Spinal cord (tissue), 10 donors: ENCODE measurements around the gene C1orf116. TPM values are rescaled to one million over a fixed set of nuclear protein-coding genes. Genes with fewer than 3 reads are reported as not detected.

Experiments
- DNase-seq, 6 donors: peaks; one replicate each; pipeline versions ENCODE4 v3.0.0 to v3.0.0-alpha.2; 2013 to 2015; ENCODE audit warnings: low spot score in 6 of 6, low read depth in 4 of 6
- H3K27ac ChIP-seq: one replicate; pipeline ENCODE4 v1.5.1; 2013; ENCODE audit warnings: low read depth, low read length, control low read depth
- H3K27me3 ChIP-seq: one replicate; pipeline ENCODE4 v1.6.1; 2013; ENCODE audit warnings: low read length; ENCODE audit not compliant: control insufficient read depth, insufficient read depth
- H3K36me3 ChIP-seq: one replicate; pipeline ENCODE4 v1.6.1; 2013; ENCODE audit warnings: low read length; ENCODE audit not compliant: control insufficient read depth, insufficient read depth
- H3K4me1 ChIP-seq: one replicate; pipeline ENCODE4 v1.6.1; 2013; ENCODE audit warnings: low read length; ENCODE audit not compliant: control insufficient read depth, insufficient read depth
- H3K4me3 ChIP-seq: one replicate; pipeline ENCODE4 v1.5.1; 2013; ENCODE audit warnings: low read depth, low read length, control low read depth
- H3K9me3 ChIP-seq: one replicate; pipeline ENCODE4 v1.6.1; 2013; ENCODE audit warnings: low read length; ENCODE audit not compliant: control insufficient read depth, insufficient read depth
- WGBS: methylation state at CpG from one replicate; pipeline ENCODE4 v1.1.5; 2013; ENCODE audit warnings: missing lambda C conversion rate; ENCODE audit not compliant: insufficient coverage; 5-methylcytosine and 5-hydroxymethylcytosine counted together
- long read RNA-seq, 4 donors: transcript quantifications; one replicate each; lab custom pipeline, GENCODE V29; 2026
- polyA plus RNA-seq, 2 donors: library from polyadenylated mRNA; unstranded; fragments of 120-200 nt; gene quantifications; one replicate each; pipeline ENCODE4 v1.2.1, GENCODE V29; 2013; ENCODE audit not compliant: insufficient read length in 2 of 2
- total RNA-seq, 2 donors: library from RNA; depleted of rRNA in 1 of 2; stranded (reverse); fragments of 120-200 nt in 1 of 2; fragments of >200 nt in 1 of 2; gene quantifications; one replicate each; pipeline versions ENCODE4 v1.2.3 to v1.2.4, GENCODE V29; 2013 to 2014
- donor health status: healthy.

C1orf116 gene
- total RNA-seq (under 1 TPM; 0.10 to 0.11 TPM), polyA plus RNA-seq (under 1 TPM; 0.24 to 0.30 TPM)
- long read RNA-seq, donor 1: 0 reads
- long read RNA-seq, donor 2: 0 reads
- long read RNA-seq, donor 3: 0 reads
- long read RNA-seq, donor 4, full-length matches to known transcripts: 13 of 13 reads
- long read RNA-seq, donor 4, partial matches to known transcripts: 0 of 13 reads
- long read RNA-seq, donor 4, other reads (novel, unspliced or antisense): 0 of 13 reads

GRCh38 chr1:207032528-207033017 lies at the start of gene C1orf116:
TSS of gene C1orf116 (minus strand) at chr1:207032756. CDS start at chr1:207027598, 5,158 bp downstream.
- Histone ChIP-seq H3K27ac (no peak within 1 kb of the TSS), H3K4me1 (no peaks in the 10 kb centered on the region), H3K9me3 (no peaks in the 10 kb centered on the region), H3K36me3 (no peaks in the 10 kb centered on the region), H3K4me3 (no peak within 1 kb of the TSS), H3K27me3 (peaks cover 4% of the 10 kb centered on the region)
- peak in 1 of 6 donors; percentile 43 for DNase-seq
- WGBS: no CpG with 5 or more reads among the region's 1 CpG

DNA sequence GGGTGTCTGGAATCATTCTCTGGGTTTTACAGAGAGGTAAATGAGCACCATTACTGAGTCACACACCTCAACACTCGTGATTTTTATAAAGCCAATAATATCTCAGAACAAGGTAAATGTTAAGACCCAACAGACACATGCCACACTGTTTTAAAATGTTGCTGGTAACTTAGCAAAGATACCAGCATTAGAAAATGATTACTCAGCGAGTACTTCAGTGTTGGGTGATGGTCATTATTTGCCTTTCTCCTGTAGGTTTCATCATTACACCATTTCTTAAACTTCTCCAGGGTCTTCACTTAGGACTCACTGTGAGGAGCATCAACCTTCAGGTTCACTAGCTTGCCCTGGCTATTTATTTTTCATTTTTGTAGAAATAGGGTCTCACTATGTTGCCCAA lies 49.2 kb upstream of the C1orf116 start:
- WGBS: no CpG with 5 or more reads among the region's 2 CpGs
- DNase-seq: no peak
- Histone ChIP-seq H3K27ac (no peak overlapping the region), H3K36me3 (peaks cover 4% of the 10 kb centered on the region), H3K27me3 (no peaks in the 10 kb centered on the region), H3K4me1 (no peaks in the 10 kb centered on the region), H3K9me3 (no peaks in the 10 kb centered on the region), H3K4me3 (no peak overlapping the region)

- H3K9me3 ChIP-seq: no peaks in the 10 kb centered on the region
- no CpG with 5 or more reads among the region's 2 CpGs for WGBS
These were observed 48.5 kb upstream of the C1orf116 start for GRCh38 chr1:207081088-207081487.

GRCh38 chr1:207079706-207080241 lies 47.2 kb upstream of the C1orf116 start:
- Histone ChIP-seq H3K36me3 (peaks cover 4% of the 10 kb centered on the region), H3K27ac (no peak overlapping the region), H3K9me3 (no peaks in the 10 kb centered on the region), H3K4me3 (no peak overlapping the region), H3K4me1 (no peaks in the 10 kb centered on the region), H3K27me3 (no peaks in the 10 kb centered on the region)
- no peak for DNase-seq
- WGBS: 81% methylated on average over 3 of the region's 6 CpGs

More at GRCh38 chr1:207081088-207081487, 48.5 kb upstream of the C1orf116 start:
- H3K27ac ChIP-seq: no peak overlapping the region
- peaks cover 4% of the 10 kb centered on the region for H3K36me3 ChIP-seq
- no peak for DNase-seq
- H3K27me3 ChIP-seq: no peaks in the 10 kb centered on the region
- no peaks in the 10 kb centered on the region for H3K4me1 ChIP-seq
- H3K4me3 ChIP-seq: no peak overlapping the region

DNA sequence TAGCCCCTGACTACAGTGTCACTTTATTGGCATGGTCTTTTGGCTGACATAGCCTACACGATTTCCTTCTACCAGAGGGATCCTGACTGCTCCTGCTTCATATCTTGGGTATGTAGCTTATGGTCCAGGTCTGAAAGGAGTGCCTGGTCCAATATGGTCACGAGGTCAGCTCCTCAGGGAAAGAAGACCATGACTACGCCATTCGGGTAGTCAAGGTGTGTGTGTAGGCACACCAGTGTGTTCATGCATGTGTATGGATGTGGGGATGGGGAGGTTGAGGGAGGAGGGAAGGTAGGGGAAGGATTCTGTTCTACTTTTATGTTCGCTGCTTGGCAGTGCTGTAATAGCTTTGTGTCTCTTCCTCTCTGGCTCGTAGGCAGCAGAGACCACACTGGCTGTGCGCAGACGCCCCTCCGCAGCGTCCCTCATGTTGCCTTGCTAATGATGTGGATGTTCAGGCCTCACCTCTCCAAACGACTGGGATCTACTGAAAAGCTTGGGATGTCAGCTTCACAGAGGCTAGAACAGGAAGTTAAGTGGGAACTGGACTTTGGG lies 46.1 kb upstream of the C1orf116 start:
- no peaks in the 10 kb centered on the region for H3K9me3 ChIP-seq
- no peak overlapping the region for H3K27ac ChIP-seq

DNA sequence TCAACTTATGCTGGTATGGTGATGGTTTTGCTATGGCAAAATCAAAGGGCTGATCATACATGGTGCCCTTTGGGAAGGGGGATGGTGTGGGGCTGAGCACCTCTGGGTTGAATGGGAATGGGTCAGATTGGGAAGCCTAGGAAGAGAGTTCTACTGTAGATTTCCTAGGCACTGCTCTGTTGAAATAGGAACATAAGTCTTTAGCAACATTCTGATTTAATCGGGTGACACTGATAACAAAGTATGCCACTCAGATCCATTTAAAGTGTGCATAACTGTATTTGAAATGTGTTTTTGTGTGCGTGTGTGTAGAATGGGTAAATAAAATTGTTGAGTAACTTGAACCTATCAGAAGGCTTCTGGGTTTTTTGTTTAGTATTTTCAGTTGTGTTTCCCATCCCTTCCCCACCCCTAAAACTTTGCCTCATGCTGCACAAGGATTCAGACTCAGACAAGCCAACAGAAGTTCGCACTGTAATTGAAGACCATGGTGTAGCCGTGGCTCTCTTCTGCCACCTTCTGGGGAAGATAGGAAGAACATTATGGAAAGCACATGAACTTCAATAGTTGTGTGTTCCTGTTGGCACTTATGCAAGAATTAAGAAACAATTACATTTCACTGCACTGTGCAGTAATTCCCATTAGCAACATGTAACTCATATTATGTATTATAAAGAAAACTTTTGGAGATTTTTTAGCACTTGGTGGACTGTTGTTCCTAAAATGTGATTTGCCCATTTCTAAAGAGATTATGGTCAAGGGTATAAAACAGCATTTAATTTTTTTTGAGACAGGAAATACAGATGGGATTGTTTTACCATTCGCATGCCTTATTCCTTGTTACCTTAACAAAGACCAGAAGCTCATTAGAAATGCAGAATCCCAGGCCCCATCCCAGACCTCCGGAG lies 45.2 kb upstream of the C1orf116 start:
- H3K9me3 ChIP-seq: no peaks in the 10 kb centered on the region
- no peaks in the 10 kb centered on the region for H3K4me1 ChIP-seq
- no peak overlapping the region for H3K27ac ChIP-seq
- no peaks in the 10 kb centered on the region for H3K27me3 ChIP-seq
- no peak overlapping the region for H3K4me3 ChIP-seq
- WGBS: 67% methylated on average over 1 of the region's 6 CpGs
- H3K36me3 ChIP-seq: peaks cover 4% of the 10 kb centered on the region
- peak; percentile 31 to 93 (median 69) for DNase-seq

More for the DNA sequence above, 46.1 kb upstream of the C1orf116 start:
- no peak for DNase-seq
- Histone ChIP-seq H3K4me3 (no peak overlapping the region), H3K4me1 (no peaks in the 10 kb centered on the region), H3K36me3 (peaks cover 4% of the 10 kb centered on the region), H3K27me3 (no peaks in the 10 kb centered on the region)
- WGBS: 91% methylated on average over 10 of the region's 11 CpGs

DNA sequence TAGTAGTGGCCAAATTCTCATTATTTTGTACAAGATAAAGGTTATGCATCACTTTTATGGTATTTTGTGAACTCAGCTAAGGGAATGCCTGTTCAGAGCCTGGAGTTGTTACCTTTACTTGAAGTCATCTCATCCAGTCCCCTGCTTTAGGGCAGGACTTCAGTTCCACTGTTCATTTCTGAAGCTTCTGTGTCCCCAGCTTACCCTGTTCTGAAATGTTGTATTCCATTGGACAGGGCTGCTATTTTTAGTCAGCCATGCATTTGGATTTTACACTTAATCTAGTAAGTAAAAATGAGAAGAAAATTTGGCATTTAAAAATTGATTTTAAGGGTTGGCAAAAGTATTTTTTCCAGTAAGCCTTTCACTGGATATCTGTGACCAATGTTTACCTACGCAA lies 44.5 kb upstream of the C1orf116 start:
- no CpG with 5 or more reads among the region's 1 CpG for WGBS
- H3K36me3 ChIP-seq: peaks cover 7% of the 10 kb centered on the region
- no peak for DNase-seq
- no peaks in the 10 kb centered on the region for H3K9me3 ChIP-seq
- no peak overlapping the region for H3K4me3 ChIP-seq
- H3K4me1 ChIP-seq: no peaks in the 10 kb centered on the region
- H3K27me3 ChIP-seq: no peaks in the 10 kb centered on the region
- no peak overlapping the region for H3K27ac ChIP-seq

DNA sequence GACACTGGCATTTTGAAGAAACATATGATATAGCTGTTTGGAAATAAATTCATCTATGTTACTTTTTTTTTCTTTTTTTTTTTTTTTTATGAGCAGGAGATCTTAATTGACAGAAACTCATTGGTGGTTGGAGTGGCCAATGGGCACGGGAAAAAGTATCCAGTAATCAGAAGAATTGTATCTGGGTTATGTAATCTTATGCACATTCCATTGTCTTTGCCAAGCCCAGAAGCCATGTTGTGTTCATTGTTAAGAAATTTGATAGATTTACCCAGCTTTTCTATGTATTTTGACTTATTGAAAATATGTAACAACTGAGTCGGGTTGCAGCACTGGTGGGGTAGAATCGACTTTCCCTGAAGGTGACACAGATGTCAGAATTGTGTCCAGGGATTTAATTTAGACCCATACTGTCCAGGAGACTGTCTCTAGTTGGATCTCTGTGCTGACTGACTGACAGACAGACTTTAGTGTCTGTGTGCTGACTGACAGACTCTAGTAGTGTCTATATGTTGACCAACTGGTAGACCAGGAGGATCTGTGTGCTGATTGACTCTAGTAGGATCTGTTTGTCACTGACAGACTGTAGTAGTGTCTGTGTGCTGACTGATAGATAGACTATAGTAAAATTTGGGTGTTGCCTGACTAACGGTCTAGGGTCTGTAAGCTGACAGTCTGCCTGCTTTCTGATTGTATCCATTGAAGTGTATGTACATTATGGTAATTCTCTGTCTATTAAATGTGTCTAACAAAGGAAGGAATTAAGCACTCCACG lies 43.8 kb upstream of the C1orf116 start:
- no peaks in the 10 kb centered on the region for H3K9me3 ChIP-seq
- no peaks in the 10 kb centered on the region for H3K4me1 ChIP-seq
- no peaks in the 10 kb centered on the region for H3K27me3 ChIP-seq
- peaks cover 10% of the 10 kb centered on the region for H3K36me3 ChIP-seq
- WGBS: 97% methylated on average over 3 of the region's 5 CpGs
- H3K27ac ChIP-seq: no peak overlapping the region
- H3K4me3 ChIP-seq: no peak overlapping the region
- DNase-seq: no peak
